Measurements from ENCODE around the gene OXA1L. TPM values are rescaled to one million over a fixed set of nuclear protein-coding genes. Genes with fewer than 3 reads are reported as not detected.

OXA1L gene
- total and polyA plus RNA-seq, 2 of the 13 experiments (the other 11 are each of a cell fraction or from before 2014, with no cell fraction given) = 230 to 589 TPM

DNA sequence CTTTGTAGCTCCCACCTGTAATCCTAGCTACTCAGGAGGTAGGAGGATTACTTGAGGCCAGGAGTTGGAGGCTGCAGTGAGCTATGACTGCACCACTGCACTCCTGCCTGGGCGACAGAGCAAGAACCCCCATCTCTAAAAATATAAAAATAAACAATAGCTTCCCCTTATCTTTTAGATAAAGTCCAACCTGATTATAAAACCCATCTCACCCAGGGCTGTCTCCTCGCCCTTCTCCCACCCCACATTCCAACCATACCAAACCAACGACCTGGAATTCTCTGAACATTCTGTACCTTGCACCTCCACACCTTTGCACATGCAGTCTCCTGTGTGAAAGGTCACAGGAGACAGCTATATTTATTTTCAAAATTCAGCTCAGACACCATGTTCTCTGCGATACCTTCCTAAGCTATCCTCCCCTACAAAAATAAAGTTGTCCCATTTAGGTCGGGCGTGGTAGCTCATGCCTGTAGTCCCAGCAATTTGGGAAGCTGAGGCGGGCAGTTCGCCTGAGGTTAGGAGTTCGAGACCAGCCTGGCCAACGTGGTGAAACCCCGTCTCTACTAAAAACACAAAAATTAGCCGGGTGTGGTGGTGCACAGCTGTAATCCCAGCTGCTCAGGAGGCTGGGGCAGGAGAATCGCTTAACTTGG is 41.1 kb downstream of the OXA1L start (continued):
- TF ChIP-seq, protein P1, sequence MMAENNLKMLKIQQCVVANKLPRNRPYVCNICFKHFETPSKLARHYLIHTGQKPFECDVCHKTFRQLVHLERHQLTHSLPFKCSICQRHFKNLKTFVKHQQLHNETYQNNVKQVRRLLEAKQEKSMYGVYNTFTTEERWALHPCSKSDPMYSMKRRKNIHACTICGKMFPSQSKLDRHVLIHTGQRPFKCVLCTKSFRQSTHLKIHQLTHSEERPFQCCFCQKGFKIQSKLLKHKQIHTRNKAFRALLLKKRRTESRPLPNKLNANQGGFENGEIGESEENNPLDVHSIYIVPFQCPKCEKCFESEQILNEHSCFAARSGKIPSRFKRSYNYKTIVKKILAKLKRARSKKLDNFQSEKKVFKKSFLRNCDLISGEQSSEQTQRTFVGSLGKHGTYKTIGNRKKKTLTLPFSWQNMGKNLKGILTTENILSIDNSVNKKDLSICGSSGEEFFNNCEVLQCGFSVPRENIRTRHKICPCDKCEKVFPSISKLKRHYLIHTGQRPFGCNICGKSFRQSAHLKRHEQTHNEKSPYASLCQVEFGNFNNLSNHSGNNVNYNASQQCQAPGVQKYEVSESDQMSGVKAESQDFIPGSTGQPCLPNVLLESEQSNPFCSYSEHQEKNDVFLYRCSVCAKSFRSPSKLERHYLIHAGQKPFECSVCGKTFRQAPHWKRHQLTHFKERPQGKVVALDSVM (CRISPR knock-in tag; IDR thresholded peaks at IDR 0.05) = peak; percentile 94
- TF ChIP-seq, protein P2, sequence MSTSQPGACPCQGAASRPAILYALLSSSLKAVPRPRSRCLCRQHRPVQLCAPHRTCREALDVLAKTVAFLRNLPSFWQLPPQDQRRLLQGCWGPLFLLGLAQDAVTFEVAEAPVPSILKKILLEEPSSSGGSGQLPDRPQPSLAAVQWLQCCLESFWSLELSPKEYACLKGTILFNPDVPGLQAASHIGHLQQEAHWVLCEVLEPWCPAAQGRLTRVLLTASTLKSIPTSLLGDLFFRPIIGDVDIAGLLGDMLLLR (CRISPR knock-in tag; IDR thresholded peaks at IDR 0.05) = 0 out of 2 replicates have a peak, but pooled peaks have one; percentile 47
- TF ChIP-seq HCFC1 (IDR thresholded peaks at IDR 0.05; ENCODE audit: low read depth, low read length) (no peak), RFX1 (IDR thresholded peaks at IDR 0.05) (no peak), TBX2 (CRISPR knock-in tag; IDR thresholded peaks at IDR 0.05; ENCODE audit: borderline replicate concordance) (peak; percentile 82), ZFP36 (IDR thresholded peaks at IDR 0.05; ENCODE audit: borderline replicate concordance, low read depth, low read length, partially characterized antibody) (no peak), RARA (CRISPR knock-in tag; IDR thresholded peaks at IDR 0.05) (peak; percentile 68; the same call in 1 of the 2 replicates), NFIB (CRISPR knock-in tag; IDR thresholded peaks at IDR 0.05; ENCODE audit: borderline replicate concordance) (no peak), MEIS2 (CRISPR knock-in tag; IDR thresholded peaks at IDR 0.05) (peak; percentile 16; the same call in 1 of the 2 replicates), ZFP1 (CRISPR knock-in tag; IDR thresholded peaks at IDR 0.05) (0 out of 2 replicates have a peak, but pooled peaks have one; percentile 84), TAF15 (IDR thresholded peaks at IDR 0.05; ENCODE audit: low read depth, low read length, poor library complexity, severe bottlenecking) (no peak), ATF7-NPFF (CRISPR knock-in tag; IDR thresholded peaks at IDR 0.05; ENCODE audit: low read depth) (0 out of 2 replicates have a peak, but pooled peaks have one; percentile 27), ZEB1 (IDR thresholded peaks at IDR 0.05; ENCODE audit: insufficient replicate concordance, low read depth) (peak; percentile 98), GPN1 (CRISPR knock-in tag; IDR thresholded peaks at IDR 0.05; ENCODE audit: borderline replicate concordance) (no peak)
- TF ChIP-seq, protein P3, sequence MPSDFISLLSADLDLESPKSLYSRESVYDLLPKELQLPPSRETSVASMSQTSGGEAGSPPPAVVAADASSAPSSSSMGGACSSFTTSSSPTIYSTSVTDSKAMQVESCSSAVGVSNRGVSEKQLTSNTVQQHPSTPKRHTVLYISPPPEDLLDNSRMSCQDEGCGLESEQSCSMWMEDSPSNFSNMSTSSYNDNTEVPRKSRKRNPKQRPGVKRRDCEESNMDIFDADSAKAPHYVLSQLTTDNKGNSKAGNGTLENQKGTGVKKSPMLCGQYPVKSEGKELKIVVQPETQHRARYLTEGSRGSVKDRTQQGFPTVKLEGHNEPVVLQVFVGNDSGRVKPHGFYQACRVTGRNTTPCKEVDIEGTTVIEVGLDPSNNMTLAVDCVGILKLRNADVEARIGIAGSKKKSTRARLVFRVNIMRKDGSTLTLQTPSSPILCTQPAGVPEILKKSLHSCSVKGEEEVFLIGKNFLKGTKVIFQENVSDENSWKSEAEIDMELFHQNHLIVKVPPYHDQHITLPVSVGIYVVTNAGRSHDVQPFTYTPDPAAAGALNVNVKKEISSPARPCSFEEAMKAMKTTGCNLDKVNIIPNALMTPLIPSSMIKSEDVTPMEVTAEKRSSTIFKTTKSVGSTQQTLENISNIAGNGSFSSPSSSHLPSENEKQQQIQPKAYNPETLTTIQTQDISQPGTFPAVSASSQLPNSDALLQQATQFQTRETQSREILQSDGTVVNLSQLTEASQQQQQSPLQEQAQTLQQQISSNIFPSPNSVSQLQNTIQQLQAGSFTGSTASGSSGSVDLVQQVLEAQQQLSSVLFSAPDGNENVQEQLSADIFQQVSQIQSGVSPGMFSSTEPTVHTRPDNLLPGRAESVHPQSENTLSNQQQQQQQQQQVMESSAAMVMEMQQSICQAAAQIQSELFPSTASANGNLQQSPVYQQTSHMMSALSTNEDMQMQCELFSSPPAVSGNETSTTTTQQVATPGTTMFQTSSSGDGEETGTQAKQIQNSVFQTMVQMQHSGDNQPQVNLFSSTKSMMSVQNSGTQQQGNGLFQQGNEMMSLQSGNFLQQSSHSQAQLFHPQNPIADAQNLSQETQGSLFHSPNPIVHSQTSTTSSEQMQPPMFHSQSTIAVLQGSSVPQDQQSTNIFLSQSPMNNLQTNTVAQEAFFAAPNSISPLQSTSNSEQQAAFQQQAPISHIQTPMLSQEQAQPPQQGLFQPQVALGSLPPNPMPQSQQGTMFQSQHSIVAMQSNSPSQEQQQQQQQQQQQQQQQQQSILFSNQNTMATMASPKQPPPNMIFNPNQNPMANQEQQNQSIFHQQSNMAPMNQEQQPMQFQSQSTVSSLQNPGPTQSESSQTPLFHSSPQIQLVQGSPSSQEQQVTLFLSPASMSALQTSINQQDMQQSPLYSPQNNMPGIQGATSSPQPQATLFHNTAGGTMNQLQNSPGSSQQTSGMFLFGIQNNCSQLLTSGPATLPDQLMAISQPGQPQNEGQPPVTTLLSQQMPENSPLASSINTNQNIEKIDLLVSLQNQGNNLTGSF (CRISPR knock-in tag; IDR thresholded peaks at IDR 0.05) = no peak
- TF ChIP-seq, protein P4, sequence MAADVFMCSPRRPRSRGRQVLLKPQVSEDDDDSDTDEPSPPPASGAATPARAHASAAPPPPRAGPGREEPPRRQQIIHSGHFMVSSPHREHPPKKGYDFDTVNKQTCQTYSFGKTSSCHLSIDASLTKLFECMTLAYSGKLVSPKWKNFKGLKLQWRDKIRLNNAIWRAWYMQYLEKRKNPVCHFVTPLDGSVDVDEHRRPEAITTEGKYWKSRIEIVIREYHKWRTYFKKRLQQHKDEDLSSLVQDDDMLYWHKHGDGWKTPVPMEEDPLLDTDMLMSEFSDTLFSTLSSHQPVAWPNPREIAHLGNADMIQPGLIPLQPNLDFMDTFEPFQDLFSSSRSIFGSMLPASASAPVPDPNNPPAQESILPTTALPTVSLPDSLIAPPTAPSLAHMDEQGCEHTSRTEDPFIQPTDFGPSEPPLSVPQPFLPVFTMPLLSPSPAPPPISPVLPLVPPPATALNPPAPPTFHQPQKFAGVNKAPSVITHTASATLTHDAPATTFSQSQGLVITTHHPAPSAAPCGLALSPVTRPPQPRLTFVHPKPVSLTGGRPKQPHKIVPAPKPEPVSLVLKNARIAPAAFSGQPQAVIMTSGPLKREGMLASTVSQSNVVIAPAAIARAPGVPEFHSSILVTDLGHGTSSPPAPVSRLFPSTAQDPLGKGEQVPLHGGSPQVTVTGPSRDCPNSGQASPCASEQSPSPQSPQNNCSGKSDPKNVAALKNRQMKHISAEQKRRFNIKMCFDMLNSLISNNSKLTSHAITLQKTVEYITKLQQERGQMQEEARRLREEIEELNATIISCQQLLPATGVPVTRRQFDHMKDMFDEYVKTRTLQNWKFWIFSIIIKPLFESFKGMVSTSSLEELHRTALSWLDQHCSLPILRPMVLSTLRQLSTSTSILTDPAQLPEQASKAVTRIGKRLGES (CRISPR knock-in tag; IDR thresholded peaks at IDR 0.05; ENCODE audit: borderline replicate concordance) = no peak
- TF ChIP-seq, protein P5, sequence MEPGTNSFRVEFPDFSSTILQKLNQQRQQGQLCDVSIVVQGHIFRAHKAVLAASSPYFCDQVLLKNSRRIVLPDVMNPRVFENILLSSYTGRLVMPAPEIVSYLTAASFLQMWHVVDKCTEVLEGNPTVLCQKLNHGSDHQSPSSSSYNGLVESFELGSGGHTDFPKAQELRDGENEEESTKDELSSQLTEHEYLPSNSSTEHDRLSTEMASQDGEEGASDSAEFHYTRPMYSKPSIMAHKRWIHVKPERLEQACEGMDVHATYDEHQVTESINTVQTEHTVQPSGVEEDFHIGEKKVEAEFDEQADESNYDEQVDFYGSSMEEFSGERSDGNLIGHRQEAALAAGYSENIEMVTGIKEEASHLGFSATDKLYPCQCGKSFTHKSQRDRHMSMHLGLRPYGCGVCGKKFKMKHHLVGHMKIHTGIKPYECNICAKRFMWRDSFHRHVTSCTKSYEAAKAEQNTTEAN (CRISPR knock-in tag; conservative IDR thresholded peaks at IDR 0.05) = no peak; the same call in 1 of the 2 replicates

All from HepG2 (cell line).